Forelimb muscle (tissue), 1 donor: Measurements from ENCODE around the gene GH2. TPM values are rescaled to one million over a fixed set of nuclear protein-coding genes. Genes with fewer than 3 reads are reported as not detected.
"Not testable (repeated sequence)": the region's sequence is repeated elsewhere in the genome, so short reads cannot be mapped to it uniquely, and the experiment has no call there.

ENCODE experiments used
- DNase-seq: peaks from one replicate; pipeline ENCODE4 v3.0.0-alpha.2; 2013; ENCODE audit warnings: low read depth
- polyA plus RNA-seq: library from polyadenylated mRNA; unstranded; fragments of 120-200 nt; gene quantifications from one replicate; pipeline ENCODE4 v1.2.1, GENCODE V29; 2013; ENCODE audit not compliant: insufficient read length

Gene GH2
- polyA plus RNA-seq: not detected

DNA sequence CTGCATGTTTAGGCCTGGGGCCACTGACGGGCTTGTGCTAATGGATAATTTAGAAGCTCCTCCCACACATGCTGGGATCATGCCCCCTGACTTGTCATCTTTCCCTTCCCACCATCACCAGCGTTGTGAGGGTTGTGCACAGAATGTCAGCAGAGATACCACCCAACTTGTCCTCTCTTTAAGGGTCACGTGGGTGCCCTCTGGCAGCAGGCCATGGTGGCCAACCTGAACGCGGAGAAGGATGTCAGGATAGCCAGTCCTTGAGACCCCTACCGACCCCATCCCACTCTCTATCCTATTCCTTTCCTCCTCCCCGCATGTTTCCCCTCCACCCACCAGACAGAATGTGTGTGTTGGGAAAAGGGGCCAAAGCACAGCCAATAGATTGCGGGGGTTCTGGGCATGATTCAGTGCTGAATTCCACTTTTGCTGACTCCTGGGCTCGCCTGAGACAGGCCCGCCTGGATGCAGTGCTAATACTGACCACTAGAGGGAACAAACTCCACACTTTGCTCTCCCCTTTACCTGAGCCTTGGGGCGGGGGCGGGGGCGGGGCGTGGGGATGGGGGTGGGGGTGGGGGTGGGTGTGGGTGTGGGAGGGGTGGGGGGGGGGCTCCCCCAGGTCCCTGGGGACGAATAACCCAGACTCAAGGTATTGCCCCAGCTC, at the start of gene GH2:
TSS of gene GH2 (minus strand) at position 10 of the 667 bp plus-strand sequence. CDS start 143 bp downstream, outside the sequence.
- DNase-seq: no peak

DNA sequence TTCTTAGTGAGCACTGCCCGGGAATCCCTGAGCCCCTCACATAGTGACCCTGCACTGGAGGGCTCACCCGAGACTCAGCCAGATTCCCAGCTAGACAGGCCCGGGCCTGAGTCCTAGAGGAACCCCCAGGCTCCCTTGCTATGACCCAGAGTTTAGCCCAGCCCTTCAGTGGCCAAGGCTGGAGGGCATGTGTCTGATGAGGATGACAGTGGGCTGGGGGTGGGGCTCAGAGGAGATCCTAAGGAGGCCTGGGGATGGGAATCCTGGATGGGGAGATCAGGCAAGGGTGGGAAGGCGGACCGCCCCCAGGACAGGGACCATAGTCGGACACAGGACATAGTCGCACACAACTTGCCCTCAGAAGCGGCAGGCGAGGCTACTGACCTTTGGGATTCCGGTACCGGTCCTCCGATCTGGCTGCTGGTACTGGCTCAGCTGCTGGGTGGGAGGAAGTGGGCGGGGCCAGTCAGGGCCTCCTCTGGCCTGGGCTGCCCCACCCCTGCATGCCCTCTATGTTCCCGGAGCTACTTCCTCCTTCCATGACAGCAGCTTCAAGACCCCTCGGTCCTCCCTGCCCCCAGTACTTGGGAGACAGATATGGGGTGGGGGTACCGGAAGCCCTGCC, 49.3 kb upstream of the GH2 start:
- no peak for DNase-seq

GRCh38 chr17:63929860-63930766, 48.4 kb upstream of the GH2 start:
- DNase-seq: no peak

GRCh38 chr17:63928966-63929695, 47.4 kb upstream of the GH2 start:
- DNase-seq: no peak

- no peak for DNase-seq
Measured at GRCh38 chr17:63928172-63928666, 46.5 kb upstream of the GH2 start.

GRCh38 chr17:63927464-63928171, 45.9 kb upstream of the GH2 start:
- DNase-seq: no peak

- no peak for DNase-seq
Measured at GRCh38 chr17:63926164-63926563, 44.4 kb upstream of the GH2 start.

DNA sequence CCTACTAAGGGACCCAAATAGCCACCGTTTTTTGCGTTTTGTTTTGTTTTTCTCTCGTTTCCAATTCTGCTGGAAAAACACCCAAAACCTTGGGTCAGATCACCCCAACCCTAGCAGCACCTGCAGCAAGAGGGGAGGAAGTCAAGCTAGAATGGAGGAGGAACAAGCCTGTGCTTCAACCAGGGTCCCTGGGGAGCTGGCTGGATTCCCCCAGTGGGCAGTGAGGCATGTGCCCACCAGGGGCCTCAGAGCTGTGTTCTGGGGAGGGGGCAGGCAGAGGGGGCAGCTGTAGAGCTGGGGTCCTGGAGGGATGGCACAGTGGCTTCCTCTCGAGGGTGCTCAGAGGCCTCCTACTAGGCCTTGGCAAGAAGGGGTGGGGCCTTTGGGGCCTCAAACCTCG, 43.9 kb upstream of the GH2 start:
- no peak for DNase-seq

DNA sequence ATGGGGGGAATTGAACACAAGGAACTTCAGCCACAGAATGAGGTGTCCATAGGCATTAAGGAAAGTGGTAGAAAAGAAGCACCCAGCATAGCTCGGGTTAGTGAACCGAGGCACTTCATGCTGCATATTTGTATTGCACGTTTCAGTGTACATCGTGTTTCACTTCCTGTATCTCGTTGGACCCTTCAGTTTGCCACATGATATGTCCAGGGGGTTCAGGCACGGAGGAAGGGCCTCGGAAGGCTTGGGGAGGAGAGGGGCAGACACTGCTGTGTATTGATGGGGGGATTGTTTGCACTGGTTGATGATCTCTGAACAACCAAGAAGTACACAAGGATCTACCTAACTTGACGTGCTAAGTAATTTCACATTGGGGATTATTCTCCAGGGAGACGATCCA, 40.7 kb upstream of the GH2 start:
- DNase-seq: not testable (repeated sequence)

GRCh38 chr17:63920779-63921178, 39.0 kb upstream of the GH2 start:
- not testable (repeated sequence) for DNase-seq

GRCh38 chr17:63920050-63920449, 38.3 kb upstream of the GH2 start:
- not testable (repeated sequence) for DNase-seq

DNA sequence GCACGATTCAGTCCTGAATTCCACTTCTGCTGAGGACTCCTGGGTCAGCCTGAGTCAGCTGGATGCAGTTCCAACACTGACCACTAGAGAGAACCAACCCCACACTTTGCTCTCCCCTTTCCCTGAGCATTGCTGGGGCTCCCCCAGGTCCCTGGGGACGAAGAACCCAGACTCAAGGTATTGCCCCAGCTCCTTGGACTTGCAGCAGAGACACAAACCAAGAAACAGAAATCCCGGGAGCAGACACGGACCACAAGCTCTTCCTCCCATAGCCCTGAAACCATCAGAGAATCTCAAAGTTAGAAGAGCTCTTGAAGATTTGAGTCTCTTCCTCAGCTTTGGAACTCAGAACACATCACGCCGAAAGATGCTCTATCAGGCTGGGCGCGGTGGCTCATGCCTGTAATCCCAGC, 37.6 kb upstream of the GH2 start:
- peak; percentile 28 for DNase-seq

DNA sequence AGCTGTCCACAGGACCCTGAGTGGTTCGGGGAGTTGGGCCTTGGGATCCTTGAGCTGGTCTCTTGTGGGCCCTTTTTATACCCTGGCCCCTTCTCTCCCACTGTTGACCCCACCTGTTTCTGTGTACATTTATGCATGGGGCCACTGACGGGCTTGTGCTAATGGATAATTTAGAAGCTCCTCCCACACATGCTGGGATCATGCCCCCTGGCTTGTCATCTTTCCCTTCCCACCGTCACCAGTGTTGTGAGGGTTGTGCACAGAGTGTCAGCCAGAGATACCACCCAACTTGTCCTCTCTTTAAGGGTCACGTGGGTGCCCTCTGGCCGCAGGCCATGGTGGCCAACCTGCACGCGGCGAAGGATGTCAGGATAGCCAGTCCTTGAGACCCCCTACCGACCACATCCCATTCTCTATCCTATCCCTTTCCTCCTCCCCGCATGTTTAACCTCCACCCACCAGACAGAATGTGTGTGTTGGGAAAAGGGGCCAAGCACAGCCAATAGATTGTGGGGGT, 37.1 kb upstream of the GH2 start, which contains the start of gene GH1:
TSS of gene GH1 (minus strand) at position 51 of the 517 bp plus-strand sequence. CDS start 63 bp downstream, outside the sequence.
- not testable (repeated sequence) for DNase-seq

- no peak for DNase-seq
Measured at GRCh38 chr17:63918305-63918704, 36.6 kb upstream of the GH2 start.

DNA sequence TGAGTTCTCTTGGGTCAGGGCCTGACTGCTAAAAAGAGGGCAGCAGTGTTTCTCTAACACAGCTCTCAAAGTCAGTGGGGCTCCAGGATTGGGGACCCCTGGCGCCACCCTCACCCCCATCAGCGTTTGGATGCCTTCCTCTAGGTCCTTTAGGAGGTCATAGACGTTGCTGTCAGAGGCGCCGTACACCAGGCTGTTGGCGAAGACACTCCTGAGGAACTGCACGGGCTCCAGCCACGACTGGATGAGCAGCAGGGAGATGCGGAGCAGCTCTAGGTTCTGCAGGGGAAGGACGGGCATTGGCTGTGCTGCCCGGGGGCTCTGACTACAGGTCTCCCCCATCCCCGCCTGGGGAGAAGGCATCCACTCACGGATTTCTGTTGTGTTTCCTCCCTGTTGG, 35.9 kb upstream of the GH2 start:
- no peak for DNase-seq

DNA sequence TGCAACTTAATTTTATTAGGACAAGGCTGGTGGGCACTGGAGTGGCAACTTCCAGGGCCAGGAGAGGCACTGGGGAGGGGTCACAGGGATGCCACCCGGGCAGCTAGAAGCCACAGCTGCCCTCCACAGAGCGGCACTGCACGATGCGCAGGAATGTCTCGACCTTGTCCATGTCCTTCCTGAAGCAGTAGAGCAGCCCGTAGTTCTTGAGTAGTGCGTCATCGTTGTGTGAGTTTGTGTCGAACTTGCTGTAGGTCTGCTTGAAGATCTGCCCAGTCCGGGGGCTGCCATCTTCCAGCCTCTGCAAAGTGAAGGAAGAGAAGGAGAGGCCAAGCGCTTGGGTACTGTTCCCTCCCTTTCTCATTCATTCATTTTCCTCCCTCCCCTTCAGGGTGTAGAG, 35.5 kb upstream of the GH2 start:
- DNase-seq: not testable (repeated sequence)

DNA sequence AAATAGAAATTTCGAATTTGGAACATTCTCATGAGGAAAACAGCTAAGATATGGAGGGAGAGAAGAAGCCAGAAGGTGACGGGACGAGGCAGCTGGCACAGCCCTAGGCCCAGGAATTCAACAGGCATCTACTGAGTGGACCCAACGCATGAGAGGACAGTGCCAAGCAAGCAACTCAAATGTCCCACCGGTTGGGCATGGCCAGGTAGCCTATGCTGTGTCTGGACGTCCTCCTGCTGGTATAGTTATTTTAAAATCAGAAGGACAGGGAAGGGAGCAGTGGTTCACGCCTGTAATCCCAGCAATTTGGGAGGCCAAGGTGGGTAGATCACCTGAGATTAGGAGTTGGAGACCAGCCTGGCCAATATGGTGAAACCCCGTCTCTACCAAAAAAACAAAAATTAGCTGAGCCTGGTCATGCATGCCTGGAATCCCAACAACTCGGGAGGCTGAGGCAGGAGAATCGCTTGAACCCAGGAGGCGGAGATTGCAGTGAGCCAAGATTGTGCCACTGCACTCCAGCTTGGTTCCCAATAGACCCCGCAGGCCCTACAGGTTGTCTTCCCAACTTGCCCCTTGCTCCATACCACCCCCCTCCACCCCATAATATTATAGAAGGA, 34.9 kb upstream of the GH2 start:
- DNase-seq: no peak

DNA sequence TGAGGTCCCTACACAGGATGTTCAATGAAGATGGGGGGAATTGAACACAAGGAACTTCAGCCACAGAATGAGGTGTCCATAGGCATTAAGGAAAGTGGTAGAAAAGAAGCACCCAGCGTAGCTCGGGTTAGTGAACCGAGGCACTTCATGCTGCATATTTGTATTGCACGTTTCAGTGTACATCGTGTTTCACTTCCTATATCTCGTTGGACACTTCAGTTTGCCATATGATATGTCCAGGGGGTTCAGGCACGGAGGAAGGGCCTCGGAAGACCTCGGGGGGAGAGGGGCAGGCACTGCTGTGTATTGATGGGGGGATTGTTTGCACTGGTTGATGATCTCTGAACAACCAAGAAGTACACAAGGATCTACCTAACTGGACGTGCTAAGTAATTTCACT, 34.0 kb upstream of the GH2 start:
- not testable (repeated sequence) for DNase-seq

- DNase-seq: no peak
Measured at GRCh38 chr17:63914471-63914870, 32.7 kb upstream of the GH2 start.

DNA sequence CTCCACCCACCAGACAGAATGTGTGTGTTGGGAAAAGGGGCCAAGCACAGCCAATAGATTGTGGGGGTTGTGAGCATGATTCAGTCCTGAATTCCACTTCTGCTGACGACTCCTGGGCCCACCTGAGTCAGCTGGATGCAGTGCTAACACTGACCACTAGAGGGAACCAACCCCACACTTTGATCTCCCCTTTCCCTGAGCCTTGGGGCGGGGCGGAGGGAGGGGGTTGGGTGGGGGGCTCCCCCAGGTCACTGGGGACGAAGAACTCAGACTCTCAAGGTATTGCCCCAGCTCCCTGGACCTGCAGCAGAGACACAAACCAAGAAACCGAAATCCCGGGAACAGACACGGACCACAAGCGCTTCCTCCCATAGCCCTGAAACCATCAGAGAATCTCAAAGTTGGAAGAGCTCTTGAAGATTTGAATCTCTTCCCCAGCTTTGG, 29.9 kb upstream of the GH2 start:
- no peak for DNase-seq
